Measurements from ENCODE around the gene PIGU. TPM values are rescaled to one million over a fixed set of nuclear protein-coding genes. Genes with fewer than 3 reads are reported as not detected.

Gene PIGU
- polyA plus RNA-seq, 1 of the 3 experiments (the other 2 are of a cell fraction), result 40.3 TPM

GRCh38 chr20:34607066-34607465 is 69.8 kb downstream of the PIGU start (continued):
- no peak for TF ChIP-seq REST (IDR thresholded peaks at IDR 0.05; ENCODE audit: low read depth, low read length)
- TF ChIP-seq YY1 (IDR thresholded peaks at IDR 0.05; ENCODE audit: low read depth), result no peak
- no peak for TF ChIP-seq CHD2 (IDR thresholded peaks at IDR 0.05; ENCODE audit: low read length, partially characterized antibody)
- TF ChIP-seq POLR2AphosphoS5 (IDR thresholded peaks at IDR 0.05; ENCODE audit: low read depth, low read length), result no peak
- no peak for TF ChIP-seq NRF1 (IDR thresholded peaks at IDR 0.05; ENCODE audit: low read depth, low read length)
- TF ChIP-seq GABPA (IDR thresholded peaks at IDR 0.05; ENCODE audit: low read depth), result no peak
- no peak for TF ChIP-seq RCOR1 (IDR thresholded peaks at IDR 0.05; ENCODE audit: low read length)

GRCh38 chr20:34604980-34605788 is 71.7 kb downstream of the PIGU start:
- Histone ChIP-seq H3K27me3 (ENCODE audit: insufficient read depth) (no peaks in the 10 kb centered on the region), H2AFZ (ENCODE audit: low read depth) (no peak overlapping the region), H3K27ac (ENCODE audit: low read depth in 2 of 2, low read length in 1 of 2) (peak overlapping the region in 1 of 2 experiments; percentile 20; a peak in 1 of 4 replicates), H4K20me1 (ENCODE audit: insufficient read depth) (no peaks in the 10 kb centered on the region), H3K4me3 (ENCODE audit: low read depth in 2 of 2, low read length in 1 of 2) (no peak overlapping the region), H3K4me2 (no peak overlapping the region), H3K9ac (no peak overlapping the region), H3F3A (replicated peaks; ENCODE audit: insufficient read depth) (no peaks in the 10 kb centered on the region), H3K36me3 (replicated peaks in 1 of 2; ENCODE audit: control insufficient read depth in 1 of 2, insufficient read depth in 2 of 2, low read length in 1 of 2) (no peaks in the 10 kb centered on the region), H3K9me3 (no peaks in the 10 kb centered on the region), H3K4me1 (ENCODE audit: control insufficient read depth in 1 of 2, insufficient read depth in 2 of 2, low read depth in 1 of 2, low read length in 1 of 2) (peaks cover 0 to 5% of the 10 kb centered on the region in 2 experiments; a peak in 2 of 4 replicates), H3K9me2 (no peaks in the 10 kb centered on the region), H3K79me2 (ENCODE audit: insufficient read depth) (no peaks in the 10 kb centered on the region)
- TF ChIP-seq NFIC (IDR thresholded peaks at IDR 0.05; ENCODE audit: borderline replicate concordance) (peak; percentile 55; the same call in 1 of the 2 replicates), FOSL2 (IDR thresholded peaks at IDR 0.05; ENCODE audit: borderline replicate concordance, low read depth) (peak; percentile 27; the same call in 1 of the 2 replicates), TCF12 (IDR thresholded peaks at IDR 0.05) (peak; percentile 56), USF1 (IDR thresholded peaks at IDR 0.05; ENCODE audit: borderline replicate concordance, low read depth) (no peak), FOXM1 (IDR thresholded peaks at IDR 0.05; ENCODE audit: low read depth) (no peak)
- 73% methylated on average over 8 of the region's 8 CpGs for WGBS (ENCODE audit: low lambda C conversion rate)
- POLR2A ChIA-PET, result no interaction called here
- DNase-seq, result peak; percentile 48
- CTCF ChIA-PET, result no interaction called here
